PFSK-1 (cell line): ENCODE results near the gene SETD4. TPM values are rescaled to one million over a fixed set of nuclear protein-coding genes. Genes with fewer than 3 reads are reported as not detected.
A peak's percentile ranks its signal among the peaks of the same experiment; 100 is the strongest.

ENCODE experiments used
- FOXP2 ChIP-seq: optimal IDR thresholded peaks from 2 replicates; pipeline ENCODE3; 2011; ENCODE audit warnings: borderline replicate concordance, control low read depth, inconsistent platforms; ENCODE audit not compliant: insufficient read depth; ENCODE audit errors: extremely low read length, extremely low read depth
- POLR2AphosphoS5 ChIP-seq: IDR thresholded peaks from 2 replicates; pipeline ENCODE4 v1.6.1; 2012; ENCODE audit warnings: low read depth, mild to moderate bottlenecking, control low read depth, low read length, moderate library complexity
- REST ChIP-seq, 2 experiments: IDR thresholded peaks; 2 replicates each; pipeline versions ENCODE4 v1.6.1 to v1.8.0; 2011 to 2012; ENCODE audit warnings: low read depth in 2 of 2, low read length in 2 of 2, control low read depth in 1 of 2, inconsistent platforms in 1 of 2, mild to moderate bottlenecking in 1 of 2, moderate library complexity in 1 of 2; ENCODE audit not compliant: insufficient read depth in 1 of 2
- SIN3A ChIP-seq: IDR thresholded peaks from 2 replicates; pipeline ENCODE4 v1.6.1; 2012; ENCODE audit warnings: mild to moderate bottlenecking, low read length, moderate library complexity, borderline replicate concordance; ENCODE audit not compliant: insufficient read depth
- TAF1 ChIP-seq: IDR thresholded peaks from 2 replicates; pipeline ENCODE4 v1.6.1; 2012; ENCODE audit warnings: low read length, control low read depth, borderline replicate concordance; ENCODE audit not compliant: insufficient read depth
- polyA plus RNA-seq: library from polyadenylated mRNA; unstranded; fragments of >200 nt; gene quantifications from one replicate; pipeline ENCODE4 v1.2.1, GENCODE V29; 2012; ENCODE audit warnings: low read depth, missing spikeins; ENCODE audit not compliant: insufficient read length

Gene SETD4
- 9.1 TPM for polyA plus RNA-seq

GRCh38 chr21:36060159-36060921 is at the start of gene SETD4:
Gene SETD4 (minus strand): TSS chr21:36060526. CDS start chr21:36058888, 1,638 bp downstream.
- TF ChIP-seq POLR2AphosphoS5 (peak; percentile 94), FOXP2 (peak; percentile 67), TAF1 (peak; percentile 88; the same call in 1 of the 2 replicates), SIN3A (peak; percentile 87; the same call in 1 of the 2 replicates), REST (IDR thresholded peaks at IDR 0.05; ENCODE audit: insufficient read depth in 1 of 2, low read depth in 2 of 2, low read length in 2 of 2) (no peak)

- TF ChIP-seq TAF1 (no peak), FOXP2 (no peak), POLR2AphosphoS5 (no peak), REST (IDR thresholded peaks at IDR 0.05; ENCODE audit: insufficient read depth in 1 of 2, low read depth in 2 of 2, low read length in 2 of 2) (no peak), SIN3A (no peak)
Observed at GRCh38 chr21:36109868-36110267, 49.5 kb upstream of the SETD4 start.

- TF ChIP-seq FOXP2 (no peak), TAF1 (no peak), REST (IDR thresholded peaks at IDR 0.05; ENCODE audit: insufficient read depth in 1 of 2, low read depth in 2 of 2, low read length in 2 of 2) (no peak), SIN3A (no peak), POLR2AphosphoS5 (no peak)
Observed at GRCh38 chr21:36105327-36105842, 45.1 kb upstream of the SETD4 start.

GRCh38 chr21:36104317-36105300 is 44.3 kb upstream of the SETD4 start:
- no peak for TF ChIP-seq REST (IDR thresholded peaks at IDR 0.05; ENCODE audit: insufficient read depth in 1 of 2, low read depth in 2 of 2, low read length in 2 of 2)
- TF ChIP-seq FOXP2, result no peak
- no peak for TF ChIP-seq POLR2AphosphoS5
